HG03139 (cell line): ENCODE measurements around the gene PTPRC.
"Not testable (repeated sequence)": the region's sequence is repeated elsewhere in the genome, so short reads cannot be mapped to it uniquely, and the experiment has no call there.

Experiments
- ATAC-seq: cut with Tn5 transposase; IDR thresholded peaks from one replicate; pipeline ENCODE4 v1.9.1; 2021; ENCODE audit not compliant: unreplicated experiment

PTPRC gene, protein sequence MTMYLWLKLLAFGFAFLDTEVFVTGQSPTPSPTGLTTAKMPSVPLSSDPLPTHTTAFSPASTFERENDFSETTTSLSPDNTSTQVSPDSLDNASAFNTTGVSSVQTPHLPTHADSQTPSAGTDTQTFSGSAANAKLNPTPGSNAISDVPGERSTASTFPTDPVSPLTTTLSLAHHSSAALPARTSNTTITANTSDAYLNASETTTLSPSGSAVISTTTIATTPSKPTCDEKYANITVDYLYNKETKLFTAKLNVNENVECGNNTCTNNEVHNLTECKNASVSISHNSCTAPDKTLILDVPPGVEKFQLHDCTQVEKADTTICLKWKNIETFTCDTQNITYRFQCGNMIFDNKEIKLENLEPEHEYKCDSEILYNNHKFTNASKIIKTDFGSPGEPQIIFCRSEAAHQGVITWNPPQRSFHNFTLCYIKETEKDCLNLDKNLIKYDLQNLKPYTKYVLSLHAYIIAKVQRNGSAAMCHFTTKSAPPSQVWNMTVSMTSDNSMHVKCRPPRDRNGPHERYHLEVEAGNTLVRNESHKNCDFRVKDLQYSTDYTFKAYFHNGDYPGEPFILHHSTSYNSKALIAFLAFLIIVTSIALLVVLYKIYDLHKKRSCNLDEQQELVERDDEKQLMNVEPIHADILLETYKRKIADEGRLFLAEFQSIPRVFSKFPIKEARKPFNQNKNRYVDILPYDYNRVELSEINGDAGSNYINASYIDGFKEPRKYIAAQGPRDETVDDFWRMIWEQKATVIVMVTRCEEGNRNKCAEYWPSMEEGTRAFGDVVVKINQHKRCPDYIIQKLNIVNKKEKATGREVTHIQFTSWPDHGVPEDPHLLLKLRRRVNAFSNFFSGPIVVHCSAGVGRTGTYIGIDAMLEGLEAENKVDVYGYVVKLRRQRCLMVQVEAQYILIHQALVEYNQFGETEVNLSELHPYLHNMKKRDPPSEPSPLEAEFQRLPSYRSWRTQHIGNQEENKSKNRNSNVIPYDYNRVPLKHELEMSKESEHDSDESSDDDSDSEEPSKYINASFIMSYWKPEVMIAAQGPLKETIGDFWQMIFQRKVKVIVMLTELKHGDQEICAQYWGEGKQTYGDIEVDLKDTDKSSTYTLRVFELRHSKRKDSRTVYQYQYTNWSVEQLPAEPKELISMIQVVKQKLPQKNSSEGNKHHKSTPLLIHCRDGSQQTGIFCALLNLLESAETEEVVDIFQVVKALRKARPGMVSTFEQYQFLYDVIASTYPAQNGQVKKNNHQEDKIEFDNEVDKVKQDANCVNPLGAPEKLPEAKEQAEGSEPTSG (N-terminal part only)

DNA sequence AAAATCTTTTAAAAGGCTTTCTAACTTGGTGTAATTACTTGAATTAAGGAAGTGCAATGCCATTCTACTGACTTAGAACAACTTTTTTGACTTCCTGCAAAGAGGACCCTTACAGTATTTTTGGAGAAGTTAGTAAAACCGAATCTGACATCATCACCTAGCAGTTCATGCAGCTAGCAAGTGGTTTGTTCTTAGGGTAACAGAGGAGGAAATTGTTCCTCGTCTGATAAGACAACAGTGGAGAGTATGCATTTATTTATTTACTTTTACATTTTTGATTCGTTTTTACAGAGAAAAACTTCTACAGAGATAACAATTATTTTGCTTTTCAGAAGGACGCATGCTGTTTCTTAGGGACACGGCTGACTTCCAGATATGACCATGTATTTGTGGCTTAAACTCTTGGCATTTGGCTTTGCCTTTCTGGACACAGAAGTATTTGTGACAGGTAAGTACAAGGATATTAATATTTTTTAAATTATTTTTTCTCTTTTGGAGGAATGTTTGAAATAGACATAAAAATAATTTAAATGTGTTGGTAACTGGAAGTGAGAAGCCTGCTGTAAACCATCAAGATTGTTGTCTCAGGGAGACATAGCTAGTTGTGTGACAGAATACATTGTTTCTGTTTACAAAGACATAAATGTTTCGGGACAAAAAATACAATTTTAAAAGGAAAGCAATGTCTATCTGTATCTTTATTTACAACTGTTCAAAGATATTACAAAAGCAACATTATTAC is at the start of gene PTPRC:
PTPRC (plus strand) TSS at position 147 of the 742 bp plus-strand sequence; CDS start at position 376, 229 bp downstream.
- ATAC-seq = peak; percentile 70

DNA sequence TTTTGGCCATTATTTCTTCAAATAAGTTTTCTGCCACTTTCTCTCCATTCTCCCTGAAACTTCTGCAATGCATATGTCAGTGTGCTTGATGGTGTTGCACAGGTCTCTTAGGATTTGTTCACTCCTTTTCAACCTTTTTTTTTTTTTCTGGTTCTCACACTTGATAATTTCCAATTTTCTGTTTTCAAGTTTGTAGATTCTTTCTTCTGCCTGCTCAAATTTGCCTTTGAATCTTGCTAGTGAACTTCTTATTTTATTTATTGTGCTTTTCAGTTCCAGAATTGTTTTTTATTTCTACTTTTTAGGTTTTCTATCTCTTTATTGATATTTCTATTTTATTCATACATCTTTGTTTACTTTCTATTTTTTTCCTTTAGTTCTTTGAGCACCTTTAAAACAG is 48.4 kb upstream of the PTPRC start:
- no peak for ATAC-seq

DNA sequence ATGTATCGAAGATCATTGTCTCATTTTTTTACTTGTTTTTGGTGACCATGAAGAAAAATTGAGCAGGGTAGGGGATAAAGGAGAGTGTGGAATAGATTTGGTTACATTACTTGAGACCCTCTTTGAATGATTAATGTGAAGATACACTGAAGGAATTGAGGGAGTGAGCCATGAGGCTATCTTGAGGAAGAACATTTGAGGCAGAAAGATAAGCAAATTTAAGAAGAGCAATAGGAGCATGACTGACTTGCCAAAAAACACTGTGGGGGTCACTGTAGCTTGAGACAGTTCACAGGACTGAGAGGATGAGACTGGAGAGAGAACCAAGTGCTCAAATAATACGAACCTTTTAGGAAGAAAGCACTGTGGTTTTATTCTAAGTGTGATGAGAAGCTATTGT is 43.1 kb upstream of the PTPRC start:
- ATAC-seq = no peak

DNA sequence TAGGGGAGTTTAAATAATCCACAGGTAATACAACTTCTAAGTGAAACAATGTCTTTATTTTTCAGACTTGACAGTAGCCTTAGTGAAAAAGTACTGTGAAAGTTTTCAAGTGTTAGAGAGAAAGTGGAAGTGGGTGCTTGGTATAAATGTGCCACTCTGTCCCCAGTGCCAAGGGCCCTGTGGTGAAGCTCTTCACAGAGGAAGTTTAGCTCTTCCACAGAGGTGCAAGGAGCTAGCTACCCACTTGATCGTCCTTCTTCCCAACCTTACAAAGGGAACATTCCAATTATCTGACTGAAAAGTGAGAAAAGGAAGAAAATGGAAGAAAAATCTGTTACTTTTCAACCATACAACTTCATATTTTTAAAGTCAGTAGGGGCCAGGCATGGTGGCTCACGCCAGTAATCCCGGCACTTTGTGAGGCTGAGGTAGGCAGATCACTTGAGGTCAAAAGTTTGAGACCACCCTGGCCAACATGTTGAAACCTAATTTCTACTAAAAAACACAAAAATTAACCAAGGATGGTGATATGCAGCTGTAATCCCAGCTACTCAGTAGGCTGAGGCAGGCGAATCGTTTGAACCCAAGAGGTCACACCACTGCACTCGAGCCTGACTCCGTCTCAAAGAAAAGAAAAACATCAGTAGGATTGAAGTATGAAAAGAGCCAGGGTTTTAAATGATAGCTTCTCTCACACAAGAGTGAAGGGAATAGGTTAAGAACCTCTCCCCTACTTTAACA is 41.0 kb upstream of the PTPRC start:
- ATAC-seq = no peak

DNA sequence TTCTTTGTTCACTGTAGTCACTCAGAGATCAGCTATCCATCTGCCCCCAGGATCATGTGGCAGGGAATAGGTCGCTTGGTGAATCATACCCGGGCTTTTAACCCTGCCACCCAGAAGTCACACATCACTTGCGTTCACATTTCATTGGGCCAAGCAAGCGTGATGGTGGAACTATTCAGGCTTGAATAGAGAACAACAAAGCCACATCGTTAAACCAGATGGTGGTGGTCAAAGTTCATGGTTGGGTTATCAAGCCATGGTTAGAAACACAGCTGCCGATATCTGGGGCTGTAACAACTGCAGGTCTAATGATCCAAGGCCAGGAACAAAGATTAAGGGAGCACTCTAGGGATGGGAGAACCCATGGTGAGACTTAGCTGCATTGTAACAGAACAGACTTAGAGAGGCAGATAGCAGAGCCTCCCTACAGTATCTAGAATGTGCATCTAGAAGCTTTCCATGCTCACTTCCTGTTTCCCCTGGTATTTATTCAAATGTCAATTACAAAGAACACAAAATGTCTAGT is 40.0 kb upstream of the PTPRC start:
- peak; percentile 83 for ATAC-seq

DNA sequence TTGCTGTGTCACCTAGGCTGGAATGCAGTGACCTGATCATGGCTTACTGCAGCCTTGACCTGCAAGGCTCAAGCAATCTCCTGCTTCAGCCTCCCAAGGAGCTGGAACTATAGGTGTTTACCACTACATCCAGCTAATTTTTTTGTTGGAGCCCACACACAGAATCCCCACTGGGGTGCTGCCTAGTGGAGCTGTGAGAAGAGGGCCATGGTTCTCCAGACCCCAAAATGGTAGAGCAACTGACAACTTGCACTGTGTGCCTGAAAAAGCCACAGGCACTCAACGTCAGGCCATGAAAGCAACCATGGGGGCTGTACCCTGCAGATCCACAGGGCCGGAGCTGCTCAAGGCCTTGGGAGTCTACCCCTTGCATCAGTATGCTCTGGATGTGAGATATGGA is 39.1 kb upstream of the PTPRC start:
- no peak for ATAC-seq

DNA sequence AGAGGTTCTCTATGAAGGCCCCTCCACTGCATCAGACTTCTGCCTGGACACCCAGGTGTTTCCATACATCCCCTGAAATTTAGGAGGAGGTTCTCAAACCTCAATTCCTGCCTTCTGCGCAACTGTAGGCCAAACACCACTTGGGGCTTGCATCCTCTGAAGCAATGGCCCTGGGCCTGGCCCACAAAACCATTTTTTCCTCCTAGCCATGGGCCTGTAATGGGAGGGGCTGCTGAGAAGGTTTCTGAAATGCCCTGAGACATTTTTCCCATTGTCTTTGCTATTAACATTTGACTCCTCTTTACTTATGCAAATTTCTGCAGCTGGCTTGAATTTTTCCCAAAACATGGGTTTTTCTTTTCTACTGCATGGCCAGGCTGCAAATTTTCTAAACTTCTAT is 37.9 kb upstream of the PTPRC start:
- no peak for ATAC-seq

DNA sequence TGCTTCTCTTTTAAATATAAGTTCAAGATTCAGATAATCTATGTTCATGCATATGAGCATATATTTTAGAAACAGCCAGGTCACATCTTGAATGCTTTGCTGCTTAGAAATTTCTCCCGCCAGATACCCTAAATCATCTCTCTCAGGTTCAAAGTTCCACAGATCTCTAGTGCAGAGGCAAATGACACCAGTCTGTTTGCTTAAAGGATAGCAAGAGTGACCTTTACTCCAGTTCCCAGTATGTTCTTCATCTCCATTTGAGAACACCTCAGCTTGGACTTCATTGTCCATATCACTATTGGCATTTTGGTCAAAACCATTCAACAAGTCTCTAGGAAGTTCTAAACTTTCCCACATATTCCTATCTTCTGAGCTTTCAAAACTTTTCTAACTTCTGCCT is 37.5 kb upstream of the PTPRC start:
- ATAC-seq = not testable (repeated sequence)

DNA sequence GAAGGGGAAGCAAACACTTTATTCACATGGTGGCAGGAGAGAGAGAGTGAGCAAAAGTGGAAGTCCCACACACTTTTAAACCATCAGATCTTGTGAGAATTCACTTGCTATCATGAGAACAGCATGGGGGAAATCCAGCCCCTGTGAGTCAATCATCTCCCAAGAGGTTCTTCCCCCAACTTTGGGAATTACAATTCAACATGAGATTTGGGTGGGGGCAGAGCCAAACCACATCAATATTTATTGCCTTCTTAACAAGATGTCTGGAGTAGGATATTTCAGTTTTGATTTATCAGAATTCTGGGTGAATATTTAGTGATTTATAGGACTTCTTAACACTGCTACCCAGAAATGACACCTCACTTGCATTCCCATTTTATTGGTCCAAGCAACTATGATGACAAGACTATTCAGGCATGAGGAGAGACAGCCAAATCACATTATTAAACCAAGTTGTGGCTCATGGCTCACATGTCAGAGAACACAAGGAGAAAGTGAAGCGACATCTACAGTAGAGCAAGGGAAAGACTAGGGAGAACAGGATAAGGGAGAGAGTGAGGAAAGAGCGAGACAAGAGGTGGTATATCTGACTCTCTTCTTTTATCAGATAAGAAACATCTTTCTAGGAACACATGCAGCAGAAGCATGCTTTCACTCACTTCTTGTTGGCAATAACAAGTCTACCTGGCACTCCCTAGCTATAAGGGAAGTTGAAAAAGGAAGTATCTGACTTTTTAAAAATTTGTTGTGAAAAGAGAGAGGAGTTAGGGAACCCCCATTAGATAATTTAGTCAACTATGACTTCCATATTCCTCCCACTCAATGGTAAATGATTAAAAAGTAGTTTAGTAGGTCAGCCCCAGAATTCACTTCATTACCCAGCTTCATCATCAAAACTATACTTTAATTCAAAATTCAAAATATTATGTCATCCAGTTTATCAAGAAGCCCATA is 36.6 kb upstream of the PTPRC start:
- no peak for ATAC-seq

DNA sequence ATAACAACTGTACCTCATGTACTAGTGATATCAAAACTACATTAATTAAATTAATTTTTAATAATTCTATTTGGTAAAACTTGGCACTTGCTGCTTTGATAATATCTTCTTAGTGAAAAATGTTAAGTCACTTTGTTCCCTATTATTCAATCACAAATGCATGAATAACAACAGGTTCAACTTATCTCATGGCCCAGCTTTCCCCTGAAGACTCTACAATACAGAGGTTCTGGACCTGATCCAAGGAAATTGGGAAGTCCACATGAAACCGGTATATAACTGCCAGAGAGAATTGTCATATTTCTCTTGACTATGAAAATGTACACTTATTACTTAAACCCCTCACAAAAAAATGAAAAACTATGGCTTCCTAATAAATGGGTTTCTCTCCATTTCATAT is 33.9 kb upstream of the PTPRC start:
- ATAC-seq = no peak

DNA sequence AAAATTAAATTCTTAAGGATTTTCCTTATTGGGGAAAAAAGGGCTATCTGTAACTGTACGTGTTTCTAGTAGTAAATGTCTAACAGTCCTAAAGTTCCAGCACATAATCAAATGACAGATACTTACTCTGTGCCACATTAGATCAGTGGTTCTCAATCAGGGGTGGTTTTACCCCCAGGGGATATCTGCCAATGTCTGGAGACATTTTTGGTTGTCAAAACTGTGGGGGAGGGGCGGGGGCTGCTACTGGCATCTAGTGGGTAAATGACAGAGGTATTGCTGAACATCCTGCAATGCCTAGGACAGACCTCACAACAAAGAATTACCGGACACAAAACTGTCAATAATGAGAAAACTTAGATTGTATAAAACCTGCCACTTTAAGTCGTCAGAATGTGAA is 33.4 kb upstream of the PTPRC start:
- ATAC-seq = no peak

DNA sequence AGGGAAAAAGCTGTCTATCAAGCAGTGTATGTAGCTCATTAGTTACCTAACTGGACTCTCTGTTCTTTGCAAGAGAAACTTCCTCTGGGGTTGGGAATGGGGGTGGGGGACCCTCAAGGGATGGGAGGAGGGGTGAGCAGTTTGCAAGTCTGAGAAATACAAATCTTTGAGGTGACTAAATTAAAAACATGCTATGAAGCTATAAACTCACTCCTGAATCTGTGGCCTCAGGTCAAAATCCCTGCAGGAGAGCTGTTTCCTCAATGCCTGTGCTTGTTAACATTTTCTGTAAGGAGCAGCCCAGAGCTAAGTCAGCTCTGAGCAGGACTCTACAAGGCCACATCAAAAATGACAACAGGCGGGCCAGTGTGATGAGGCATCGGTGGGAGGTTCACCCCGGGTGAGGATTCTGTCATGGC is 32.8 kb upstream of the PTPRC start:
- no peak for ATAC-seq

DNA sequence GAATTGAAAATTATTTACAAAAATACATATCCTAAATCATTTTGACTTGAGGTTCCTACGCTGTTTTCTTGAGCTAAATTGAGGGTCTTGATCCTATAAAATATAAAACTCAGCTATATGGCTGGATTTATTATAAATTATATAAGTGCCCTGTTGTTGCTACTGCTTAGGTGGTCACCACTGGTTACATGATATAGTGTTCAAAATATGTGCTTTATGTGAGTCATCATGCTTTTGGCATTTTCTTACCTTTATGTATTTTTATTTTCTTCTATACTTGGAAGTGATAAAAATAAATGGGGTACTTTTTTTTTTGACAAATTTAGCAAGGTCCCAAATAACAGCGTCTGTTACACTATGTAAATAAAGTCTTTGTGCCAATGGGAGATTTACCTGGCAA is 31.1 kb upstream of the PTPRC start:
- no peak for ATAC-seq

DNA sequence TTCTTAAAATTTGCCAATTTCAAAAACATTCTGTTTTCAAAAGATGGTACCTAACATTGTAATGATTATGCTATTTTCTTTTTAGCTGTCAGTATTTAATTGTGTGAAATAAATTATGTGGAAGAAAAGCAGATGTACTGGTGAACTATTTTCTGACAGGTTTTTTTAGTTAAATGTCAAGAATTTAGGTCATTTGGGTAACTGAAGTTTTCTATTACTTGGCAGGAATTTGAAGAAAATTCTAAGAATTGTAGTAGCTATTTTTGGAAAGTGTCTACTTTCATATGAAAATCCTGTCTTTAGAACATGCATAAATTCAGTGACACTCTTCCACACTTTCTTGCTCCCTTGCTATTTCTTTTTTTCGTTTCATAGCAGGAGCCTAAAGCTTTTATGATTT is 28.5 kb upstream of the PTPRC start:
- no peak for ATAC-seq

DNA sequence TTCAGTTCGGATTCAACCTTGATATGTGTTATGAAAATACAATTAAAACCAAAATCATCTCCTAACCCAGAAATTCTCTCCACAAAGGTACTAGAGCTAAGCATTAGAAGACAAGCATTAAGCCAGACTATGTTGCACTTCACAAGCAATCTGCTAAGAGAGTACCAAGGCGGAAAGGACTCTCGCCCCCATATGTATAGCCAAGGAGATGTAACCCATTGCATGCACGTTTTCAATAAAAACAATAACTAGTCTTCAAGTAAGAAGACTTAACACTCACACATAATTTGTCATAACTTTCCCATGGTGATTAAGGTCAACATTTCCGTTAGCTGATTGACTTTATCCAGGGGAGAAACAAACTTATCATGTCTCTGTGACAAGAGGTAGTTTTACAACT is 27.6 kb upstream of the PTPRC start:
- no peak for ATAC-seq

DNA sequence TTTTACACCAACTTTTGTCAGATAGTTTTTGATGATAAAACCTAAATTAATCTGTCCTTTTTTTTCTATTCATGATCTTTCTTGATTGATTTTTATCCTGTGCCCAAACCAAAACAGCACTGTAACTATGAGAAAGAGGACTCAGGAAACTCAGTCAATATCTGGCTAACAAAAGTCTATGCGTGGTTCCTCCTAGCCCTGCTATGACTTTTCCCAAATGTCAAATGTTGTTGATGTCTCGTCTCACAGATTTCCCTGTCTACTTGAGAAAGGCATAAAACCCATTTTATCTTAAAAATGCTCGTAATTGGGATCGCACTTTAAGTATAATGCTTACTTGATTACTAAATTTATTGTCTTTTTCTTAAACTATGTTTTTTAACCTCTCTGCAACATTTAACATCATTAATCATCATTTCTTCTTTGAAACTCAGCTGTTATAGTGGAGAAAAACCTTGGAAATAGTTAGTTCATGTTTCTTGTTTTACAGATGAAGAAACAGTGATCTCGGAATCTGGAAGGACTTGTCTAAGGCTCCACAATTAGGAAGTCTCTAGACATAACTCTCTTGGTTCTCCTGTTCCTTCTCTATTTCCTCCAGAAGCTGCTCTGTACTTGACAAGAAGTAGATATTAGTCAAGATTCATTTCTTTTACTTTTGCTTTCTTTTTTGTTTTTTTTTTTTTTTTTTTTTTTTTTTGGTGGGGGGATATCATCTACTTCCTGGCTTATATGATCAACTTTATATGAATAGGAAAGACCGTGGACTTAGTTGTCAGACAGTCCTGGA is 26.2 kb upstream of the PTPRC start:
- ATAC-seq = no peak

DNA sequence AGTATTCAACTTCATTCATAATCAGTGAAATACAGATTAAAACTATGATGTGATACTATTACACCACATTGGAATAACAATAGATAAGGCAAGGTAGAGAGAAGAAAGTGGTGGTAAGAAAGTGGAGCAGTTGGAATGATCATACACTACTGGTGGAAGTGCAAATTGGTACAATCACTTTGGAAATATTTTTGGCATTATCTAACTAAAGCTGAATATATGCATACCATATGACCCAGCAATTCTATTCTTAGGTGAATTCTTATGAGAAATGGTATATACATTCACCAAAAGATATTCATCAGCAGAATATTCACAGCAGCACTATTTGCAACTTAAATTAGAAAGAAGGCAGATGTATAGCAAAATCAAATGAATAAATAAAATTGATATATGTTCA is 21.4 kb upstream of the PTPRC start:
- ATAC-seq = no peak
